NCI-H146 (cell line): Measurements from ENCODE around the gene NTF4.

Source experiments
- DNase-seq: peaks from one replicate; lab custom pipeline; 2025; lab: John Stamatoyannopoulos, UW

Gene NTF4

DNA sequence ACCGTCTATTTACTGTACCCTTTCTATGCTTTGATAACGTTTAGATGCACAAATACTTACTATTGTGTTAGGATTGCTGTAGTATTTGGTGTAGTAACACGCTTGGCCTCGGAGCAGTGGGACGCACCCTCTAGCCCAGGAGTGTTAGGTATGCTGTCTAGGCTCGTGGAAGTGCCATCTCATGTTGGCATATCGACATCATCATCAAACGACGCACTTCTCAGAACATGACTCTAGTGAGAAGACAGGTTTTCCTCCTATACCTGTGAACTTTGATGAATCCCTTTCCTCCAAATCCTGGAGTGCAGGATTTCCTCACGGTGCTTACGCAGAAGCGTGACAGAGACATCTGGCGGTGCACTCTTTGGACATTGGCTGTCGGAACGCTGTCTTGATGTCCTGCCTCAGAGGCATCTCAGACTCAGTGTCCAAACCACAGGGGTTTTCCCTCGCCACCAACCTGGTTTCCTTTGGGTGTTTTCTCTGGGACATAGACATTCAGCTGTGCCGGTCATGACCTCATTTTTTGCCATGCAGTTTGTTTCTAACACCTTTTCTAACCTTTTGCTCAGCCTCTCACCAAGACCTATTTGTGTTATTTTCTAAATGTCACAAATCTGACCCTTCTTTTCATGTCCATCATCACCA lies 26.9 kb upstream of the NTF4 start:
- no peak for DNase-seq

DNA sequence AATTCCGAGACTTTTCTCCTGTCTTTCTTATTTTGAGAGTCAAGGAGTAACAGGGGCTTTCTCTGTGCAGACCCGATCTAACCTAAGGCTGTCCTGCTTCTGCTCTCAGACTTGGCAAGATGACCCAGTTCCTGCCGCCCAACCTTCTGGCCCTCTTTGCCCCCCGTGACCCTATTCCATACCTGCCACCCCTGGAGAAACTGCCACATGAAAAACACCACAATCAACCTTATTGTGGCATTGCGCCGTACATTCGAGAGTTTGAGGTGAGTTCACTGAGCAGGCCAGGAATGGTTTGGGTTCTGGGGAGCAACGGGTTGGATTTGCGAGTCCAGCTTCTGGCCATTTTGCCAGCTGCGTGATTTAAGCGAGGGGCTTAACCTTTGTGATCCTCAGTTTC lies 21.7 kb upstream of the NTF4 start:
- DNase-seq, result no peak

DNA sequence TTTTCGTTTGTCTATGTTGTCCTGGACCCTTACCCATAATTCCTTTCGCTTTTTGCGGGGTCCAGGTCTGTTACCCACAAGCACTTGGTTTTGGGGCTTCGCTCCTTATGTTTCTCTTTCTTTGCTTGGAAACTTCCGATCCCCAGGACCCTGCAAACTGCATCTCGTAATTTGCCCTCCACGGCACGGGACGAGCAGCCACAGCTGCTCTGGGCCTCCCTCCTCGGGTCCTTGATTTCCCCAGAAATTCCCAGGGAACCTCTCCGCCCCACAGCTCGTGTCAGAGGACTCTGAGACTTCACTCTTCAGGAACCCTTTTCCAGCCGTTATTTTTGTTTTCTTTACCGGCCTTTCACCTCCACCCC lies 21.2 kb upstream of the NTF4 start:
- no peak for DNase-seq

DNA sequence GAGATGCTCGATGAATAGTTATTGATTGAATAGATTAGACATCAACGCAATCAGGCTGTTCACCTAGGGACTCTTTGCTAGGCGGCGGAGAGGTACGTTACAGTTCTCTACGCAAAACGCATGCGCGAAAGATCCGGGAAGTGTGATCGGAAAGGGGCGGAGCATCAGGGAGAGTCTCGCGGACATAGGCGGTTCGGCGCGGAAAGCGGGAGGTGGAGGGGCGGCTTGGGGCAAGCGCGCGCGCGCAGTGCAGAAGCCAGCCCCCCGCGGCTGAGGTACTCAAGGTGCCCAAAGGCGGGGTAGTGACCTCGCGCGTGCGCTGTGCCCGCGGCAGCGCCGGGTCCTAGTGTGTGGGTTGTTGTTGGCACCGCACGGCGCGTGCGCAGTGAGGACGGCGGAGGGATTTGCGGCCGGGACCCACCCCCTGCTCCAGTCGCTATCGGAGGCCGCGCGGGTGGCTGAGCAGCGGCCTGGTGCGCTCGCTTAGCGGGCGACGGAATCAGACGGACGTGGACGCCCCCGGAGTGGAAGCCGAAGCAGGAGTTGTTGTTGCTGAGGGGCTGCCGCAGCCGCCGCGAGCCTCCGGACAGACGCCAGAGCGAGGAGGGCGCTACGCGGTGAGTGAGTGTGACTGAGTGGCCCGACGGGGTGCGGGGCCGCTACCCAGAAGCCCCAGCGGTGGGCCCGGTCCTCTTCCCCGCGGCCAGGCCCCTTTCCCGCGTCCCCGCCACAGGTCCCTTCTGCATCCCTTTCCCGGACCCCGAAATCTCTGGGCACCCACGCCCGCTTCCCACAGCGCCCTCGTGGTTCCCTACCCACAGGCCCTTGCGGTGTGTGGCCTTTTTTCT lies 20.6 kb upstream of the NTF4 start, which contains the start of gene SNRNP70:
Gene SNRNP70 (plus strand): TSS at position 432 of the 848 bp plus-strand sequence. CDS start 964 bp downstream, outside the sequence.
- peak; percentile 100 for DNase-seq

DNA sequence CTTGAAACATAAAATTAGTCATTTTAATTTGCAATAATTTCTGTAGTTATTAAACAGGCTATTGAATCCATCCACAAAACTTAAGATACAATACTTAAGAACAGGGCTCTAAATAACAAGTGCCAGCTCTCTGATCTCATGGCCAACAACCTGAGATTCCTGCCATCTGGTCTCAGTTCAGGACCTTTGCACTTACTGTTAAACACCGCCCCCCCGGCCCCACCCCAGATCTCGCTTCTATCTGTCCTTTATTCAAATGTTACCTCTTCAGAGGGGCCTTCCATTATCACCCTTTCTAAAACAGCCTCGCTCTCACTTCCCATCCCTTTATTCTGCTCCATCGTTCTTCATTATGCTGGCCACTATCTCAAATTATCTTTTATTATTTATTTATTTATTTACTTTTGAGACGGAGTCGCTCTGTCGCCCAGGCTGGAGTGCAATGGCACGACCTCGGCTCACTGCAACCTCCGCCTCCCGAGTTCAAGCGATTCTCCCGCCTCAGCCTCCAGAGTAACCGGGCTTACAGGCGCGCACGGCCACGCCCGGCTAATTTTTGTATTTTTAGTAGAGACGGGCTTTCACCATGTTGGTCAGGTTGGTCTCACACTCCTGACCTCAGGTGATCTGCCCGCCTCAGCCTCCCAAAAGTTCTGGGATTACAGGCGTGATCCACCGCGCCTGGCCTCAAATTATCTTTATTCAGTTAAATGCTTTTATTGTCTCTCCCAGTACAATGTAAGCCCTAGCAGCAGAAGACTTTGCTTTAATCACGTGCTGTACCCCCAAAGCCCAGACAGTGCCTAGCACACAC lies 19.8 kb upstream of the NTF4 start:
- peak; percentile 61 for DNase-seq

DNA sequence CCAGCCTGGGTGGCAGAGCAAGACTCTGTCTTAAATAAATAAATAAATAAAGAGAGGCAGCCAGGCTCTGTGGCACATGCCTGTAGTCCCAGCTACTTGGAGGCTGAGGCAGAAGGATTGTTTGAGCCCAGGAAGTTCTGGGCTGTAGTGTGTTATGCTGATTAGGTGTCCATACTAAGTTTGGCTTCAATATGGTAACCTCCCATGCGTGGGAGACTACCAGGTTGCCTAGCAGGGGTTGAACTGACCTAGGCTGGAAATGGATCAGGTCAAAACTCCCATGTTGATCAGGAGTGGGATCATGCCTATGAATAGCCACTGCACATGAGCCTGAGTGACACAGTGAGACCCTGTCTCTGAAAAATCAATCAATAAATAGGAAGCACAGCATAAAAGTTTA lies 16.7 kb upstream of the NTF4 start:
- no peak for DNase-seq

DNA sequence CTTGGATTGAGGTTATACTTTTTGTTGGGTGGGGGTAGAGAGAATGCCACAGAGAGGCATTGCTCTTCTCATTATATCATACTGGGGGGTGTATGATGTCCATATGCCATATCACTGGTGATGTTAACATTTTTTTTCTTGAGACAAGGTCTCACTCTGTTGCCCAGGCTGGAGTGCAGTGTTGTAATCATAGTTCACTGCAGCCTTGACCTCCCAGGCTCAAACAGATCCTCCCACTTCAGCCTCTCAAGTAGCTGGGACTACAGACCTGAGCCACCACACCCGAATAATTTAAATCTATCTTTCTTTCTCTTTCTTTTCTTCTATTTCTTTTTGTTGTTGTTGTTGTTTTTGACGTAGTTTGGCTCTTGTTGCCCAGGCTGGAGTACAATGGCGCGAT lies 15.8 kb upstream of the NTF4 start:
- DNase-seq, result no peak

DNA sequence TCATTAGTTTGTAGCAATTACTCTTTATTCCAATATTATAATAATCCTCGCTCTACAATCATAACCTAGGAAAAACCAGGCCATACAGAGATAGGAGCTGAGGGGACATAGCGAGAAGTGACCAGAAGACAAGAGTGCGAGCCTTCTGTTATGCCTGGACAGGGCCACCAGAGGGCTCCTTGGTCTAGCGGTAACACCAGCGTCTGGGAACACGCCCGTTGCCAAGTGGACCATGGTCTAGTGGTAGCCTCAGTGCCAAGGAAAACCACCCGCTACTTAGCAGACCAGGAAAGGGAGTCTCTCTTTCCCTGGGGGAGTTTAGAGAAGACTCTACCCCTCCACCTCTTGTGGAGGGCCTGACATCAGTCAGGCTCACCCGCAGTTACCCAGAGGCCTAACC lies 10.3 kb upstream of the NTF4 start:
- peak; percentile 60 for DNase-seq

DNA sequence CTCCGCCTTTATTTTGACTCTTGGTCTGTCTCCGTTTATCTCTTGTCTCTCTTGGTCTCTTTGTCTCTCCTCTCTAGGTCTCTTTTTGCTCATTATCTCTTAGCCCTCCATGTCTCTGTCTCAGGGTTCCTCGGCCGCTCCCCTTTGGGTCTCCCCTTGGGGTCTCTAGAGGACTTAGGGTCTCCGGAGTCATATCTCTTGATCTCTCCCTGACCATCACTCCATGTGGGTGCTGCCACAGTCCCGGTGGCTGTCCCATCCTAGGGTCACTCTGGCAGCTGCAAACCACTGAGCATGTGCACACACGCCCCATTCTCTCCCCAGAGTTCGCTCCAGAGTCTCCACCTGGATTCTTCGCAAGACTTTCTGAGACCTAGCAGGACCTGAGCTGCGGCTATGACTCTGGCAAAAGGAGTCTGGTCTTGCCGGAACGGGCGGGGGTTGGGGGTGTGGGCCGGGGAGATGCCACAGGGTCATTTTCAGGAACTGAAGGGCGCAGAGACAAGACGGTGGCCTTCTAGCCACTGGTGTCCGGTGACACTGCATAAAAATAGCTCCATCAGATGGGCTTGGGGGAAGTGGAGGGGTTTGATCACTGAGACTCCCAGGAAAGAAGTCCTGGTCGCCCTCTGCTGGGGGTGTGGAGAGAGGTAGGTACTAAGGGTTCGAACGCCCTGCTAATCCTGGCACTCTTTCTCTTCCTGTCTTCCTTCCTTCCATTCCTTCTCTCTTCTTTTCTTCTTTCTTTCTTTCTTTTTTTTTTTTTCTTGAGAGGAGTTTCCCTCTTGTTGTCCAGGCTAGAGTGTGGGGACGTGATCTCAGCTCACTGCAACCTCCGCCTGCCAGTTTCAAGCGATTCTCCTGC lies 9.1 kb upstream of the NTF4 start:
- DNase-seq, result peak; percentile 33

DNA sequence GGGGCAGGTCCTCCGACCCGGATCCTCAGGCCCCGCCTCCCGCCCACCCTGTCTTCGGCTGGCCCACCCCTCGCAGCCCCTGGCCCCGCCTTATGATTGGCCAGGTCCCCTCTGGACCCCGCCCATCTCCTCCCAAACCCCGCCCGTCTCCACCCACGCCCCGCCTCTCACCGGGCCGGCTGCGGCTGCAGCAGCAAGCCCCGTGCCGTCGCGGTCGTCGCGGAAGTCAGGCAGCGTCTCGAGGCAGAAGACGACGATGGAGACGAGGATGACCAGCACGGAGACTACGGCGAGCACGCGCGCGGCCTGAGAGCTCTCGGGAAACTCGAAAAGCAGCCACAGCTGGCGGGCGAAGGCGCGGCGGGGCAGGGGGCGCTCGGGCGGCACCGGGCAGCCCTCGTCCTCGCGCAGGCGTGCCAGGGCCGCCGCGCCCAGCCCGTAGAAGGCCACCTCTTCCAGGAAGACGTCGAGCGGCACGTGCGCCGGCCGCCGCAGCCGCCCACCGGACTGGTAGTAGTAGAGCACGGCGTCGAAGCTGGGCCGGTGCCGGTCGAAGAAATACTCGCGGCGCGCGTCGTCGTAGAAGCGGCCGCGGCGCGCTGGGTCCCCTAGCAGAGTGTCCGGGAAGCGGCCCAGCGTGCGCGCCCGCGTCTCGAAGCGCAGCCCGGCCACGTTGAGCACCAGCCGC lies 7.4 kb upstream of the NTF4 start:
- DNase-seq, result no peak

DNA sequence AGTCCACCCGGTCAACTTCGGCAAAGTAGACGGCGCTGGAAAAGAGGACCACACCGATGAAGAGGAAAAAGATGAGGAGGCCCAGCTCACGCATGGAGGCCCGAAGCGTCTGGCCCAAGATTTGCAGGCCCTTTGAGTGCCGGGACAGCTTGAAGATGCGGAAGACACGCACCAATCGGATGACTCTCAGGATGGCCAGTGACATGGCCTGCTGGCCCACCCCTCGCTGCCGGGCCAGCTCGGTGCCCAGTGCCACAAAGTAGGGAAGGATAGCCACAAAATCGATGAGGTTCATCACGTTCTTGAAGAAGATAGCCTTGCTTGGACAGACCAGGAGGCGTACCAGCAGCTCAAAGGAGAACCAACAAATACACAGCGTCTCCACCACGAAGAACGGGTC lies 5.8 kb upstream of the NTF4 start:
- no peak for DNase-seq

DNA sequence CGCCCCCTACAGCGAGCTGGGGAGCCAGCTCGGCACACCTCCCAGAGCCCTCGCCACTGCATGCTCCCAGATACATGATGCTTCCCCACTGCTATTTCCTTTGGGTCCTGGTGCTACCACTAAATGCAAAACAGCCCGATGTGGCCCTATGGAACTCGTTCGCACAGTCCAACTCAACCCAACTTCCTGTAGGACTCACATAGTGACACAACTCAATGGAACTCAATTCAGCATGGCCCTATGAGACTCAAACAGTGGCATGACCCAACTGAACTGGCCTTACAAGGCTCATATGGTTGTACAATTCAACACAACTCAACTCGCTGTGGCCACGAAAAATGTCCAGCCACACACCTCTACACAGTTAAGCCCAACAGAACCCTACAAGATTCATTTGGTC lies 4.4 kb upstream of the NTF4 start:
- DNase-seq, result no peak

DNA sequence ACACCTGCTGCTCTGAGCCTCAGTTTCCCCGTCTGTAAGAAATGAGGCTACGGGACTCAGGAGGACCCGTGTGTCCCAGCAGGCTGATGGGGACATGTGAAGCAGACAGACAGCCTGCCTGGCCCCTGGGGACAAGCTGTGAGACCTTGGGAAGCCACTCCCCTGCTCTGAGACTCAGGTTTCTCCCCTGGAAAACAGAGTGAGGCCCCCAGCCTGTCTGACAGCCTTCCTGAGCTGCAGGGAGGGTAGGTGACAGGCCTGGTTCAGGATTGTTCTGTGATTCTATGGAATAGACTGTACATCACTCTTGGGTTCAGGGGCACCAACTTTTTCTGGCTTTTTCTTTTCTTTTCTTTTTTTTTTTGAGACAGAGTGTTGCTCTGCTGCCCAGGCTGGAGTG lies 2.9 kb upstream of the NTF4 start:
- DNase-seq, result no peak

DNA sequence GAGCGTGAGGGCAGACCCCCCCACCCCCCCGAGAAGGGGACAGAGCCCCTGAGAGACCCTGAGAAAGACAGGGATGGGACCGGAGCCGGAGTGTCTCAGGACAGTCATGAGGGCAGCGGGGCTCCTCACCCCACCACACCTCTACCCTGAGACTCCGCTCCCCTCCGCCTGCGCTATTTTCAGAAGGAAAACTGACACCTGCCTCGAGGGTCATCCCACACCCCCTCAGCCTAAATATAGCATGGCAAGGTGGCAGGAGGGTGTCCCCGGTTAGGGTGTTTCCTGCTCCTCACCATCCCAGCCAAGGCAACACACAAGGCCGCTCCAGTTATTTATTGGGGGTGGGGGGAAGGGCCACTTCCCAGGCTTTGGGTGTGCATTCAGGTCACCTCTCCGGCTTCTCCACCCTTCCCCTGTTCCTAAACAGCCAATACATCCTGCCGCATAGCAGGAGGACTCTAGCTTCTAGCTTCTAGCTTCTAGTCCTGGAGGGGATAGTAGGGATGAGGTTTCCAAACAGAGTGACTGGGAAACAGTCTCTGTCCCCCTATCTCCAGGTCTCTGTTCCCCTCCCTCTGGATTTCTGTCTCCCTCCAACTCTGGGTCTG lies 1.4 kb upstream of the NTF4 start:
- DNase-seq, result no peak

DNA sequence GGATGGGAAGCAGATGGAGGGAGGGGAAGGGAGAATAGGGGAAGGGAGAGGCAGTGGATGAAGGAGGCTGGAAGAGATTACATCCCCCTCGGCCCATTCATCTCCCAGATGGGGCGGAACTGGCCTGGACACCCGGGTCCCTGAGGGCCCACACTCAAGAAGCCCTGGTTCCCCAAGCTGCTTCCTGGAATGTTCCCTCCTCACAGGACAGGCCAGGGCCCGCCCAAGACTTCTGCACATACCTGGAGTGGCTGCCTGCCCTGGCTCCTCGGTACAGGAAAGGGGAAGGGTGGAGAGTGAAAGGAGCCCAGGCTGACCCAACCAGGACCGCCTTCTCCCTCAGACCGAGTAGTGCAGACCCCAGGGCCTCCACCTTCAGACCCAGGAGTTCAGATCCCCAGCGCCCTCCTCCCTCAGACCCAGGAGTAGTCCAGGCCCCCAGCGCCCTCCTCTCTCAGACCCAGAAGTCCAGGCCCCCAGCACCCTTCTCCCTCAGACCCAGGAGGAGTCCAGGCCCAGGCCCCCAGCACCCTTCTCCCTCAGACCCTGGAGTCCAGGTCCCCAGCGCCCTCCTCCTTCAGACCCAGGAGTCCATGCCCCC lies 489 bp downstream of the NTF4 start:
- no peak for DNase-seq

DNA sequence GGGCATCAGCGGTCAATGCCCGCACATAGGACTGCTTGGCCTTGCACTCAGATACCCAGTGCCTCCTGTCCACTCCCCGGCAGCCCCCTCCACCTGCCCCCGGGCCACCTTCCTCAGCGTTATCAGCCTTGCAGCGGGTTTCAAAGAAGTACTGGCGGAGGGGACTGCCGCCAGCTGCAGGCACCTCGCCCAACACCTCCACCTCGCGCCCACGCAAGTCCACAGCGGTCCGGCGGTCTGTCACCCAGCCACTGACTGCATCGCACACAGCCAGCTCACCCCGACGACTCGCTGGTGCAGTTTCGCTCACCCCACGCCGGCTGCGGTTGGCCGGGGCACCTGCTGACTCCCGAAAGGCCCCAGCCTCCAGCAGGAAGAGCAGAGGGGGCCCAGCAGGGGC lies 3.2 kb downstream of the NTF4 start:
- DNase-seq, result no peak

DNA sequence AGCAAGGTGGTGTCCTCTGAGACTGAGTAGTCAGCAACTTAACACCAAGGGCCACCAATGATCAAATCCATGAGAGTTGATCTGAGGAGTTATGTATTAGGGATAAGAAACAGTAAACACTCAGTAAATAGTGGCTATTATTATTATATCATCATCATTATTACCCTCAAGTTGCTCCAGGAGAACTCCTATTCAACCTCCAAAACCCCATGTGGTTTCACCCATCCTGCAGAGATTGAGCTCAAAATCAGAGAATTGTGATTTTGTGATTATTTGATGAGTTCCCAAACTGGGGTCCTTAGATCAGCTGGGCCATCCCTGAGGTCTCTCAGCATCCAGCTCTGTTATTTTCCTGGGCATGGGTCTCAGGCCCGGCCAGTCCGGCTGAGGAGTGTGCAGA lies 3.6 kb downstream of the NTF4 start:
- DNase-seq, result no peak

DNA sequence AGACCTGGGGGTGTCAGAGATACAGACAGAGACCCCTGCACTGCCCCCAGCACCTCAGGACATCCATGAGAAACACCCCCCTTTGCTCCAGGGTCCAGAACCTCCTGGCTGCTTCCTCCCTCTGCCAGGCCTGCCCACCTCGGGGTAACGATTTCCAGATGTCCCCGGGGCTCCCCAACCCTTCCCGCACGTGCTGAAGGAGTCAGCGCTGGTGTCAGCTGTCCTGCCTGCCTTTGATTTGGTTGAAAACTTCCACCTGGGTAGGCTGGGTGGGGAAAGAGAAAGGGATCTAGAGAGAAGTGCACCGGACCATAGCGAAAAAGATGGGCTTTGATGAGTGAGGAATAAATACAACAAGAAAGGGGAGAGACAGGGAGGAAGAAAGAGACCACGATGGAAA lies 5.6 kb downstream of the NTF4 start:
- no peak for DNase-seq

DNA sequence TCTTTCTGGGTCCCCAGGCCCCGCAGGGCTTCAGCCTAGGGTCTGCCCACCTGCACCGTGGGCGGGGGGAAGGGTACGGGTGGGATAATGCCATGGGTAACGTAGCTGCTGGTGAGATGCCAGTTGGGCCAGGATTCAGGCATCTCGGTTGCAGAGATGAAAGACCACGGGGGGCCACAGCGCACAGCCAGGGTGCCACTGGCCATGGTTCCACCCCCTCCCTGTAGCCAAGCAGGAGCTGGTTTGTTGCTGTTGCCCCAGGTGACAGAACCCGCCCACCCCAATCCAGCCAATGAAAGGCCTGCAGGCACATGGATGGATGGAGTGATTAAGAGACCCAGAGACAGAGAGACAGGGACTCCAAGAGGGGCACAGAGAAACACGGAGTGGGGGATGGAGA lies 6.1 kb downstream of the NTF4 start:
- DNase-seq, result peak; percentile 26

DNA sequence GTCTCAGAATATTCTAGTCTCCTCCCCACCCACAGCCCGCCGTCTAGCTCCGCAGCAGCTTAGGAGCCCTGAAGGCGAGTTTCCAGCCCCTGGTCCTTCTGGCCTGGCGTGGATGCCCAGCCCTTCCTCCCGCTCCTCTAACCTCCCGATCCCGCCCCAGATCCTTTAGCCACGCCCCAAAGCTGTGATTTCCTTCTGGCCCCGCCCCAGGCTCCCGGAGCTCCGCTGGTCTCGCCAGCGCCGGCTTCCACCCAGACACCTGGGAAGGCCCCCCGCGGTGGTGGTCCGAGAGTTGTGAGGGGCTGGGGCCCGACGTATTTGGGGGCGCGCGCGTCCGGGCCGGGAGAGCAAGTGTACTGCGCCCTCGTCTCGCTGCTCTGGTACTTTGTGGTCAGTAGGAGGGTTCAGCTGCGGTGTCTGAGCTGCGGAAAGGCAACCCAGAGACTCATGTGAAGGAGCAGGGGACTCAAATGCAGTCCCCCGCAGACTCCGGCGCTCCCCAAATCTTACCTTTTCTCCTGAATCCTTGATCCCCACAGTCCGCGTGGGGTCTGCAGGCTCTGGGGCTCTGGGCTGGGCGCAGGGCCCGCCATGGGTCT lies 6.9 kb downstream of the NTF4 start, which contains the start of gene CGB7:
Gene CGB7 (minus strand): TSS at position 114 of the 599 bp plus-strand sequence. CDS start 2,374 bp downstream, outside the sequence.
- peak; percentile 56 for DNase-seq
